Measurements from ENCODE around the gene SLC44A4. TPM values are rescaled to one million over a fixed set of nuclear protein-coding genes. Genes with fewer than 3 reads are reported as not detected.

The SLC44A4 gene
- total and polyA plus RNA-seq, 9 of the 15 experiments (the other 6 are each of a cell fraction or from before 2014, with no cell fraction given): 7.9 to 18.6 (median 11.2) TPM

GRCh38 chr6:31903957-31904356, 25.2 kb upstream of the SLC44A4 start (continued):
- no peak for TF ChIP-seq TAF1 (IDR thresholded peaks at IDR 0.05; ENCODE audit: control insufficient read depth, extremely low read depth, insufficient read depth, low read length, severe bottlenecking)
- no peak for TF ChIP-seq STAT6 (CRISPR knock-in tag; IDR thresholded peaks at IDR 0.05)
- no peak for TF ChIP-seq ZNF197 (CRISPR knock-in tag; IDR thresholded peaks at IDR 0.05; ENCODE audit: low read depth)
- no peak for TF ChIP-seq HNRNPUL1 (IDR thresholded peaks at IDR 0.05; ENCODE audit: low read length)
- no peak for TF ChIP-seq ZNF551 (CRISPR knock-in tag; IDR thresholded peaks at IDR 0.05)
- no peak for TF ChIP-seq ZNF263 (CRISPR knock-in tag; IDR thresholded peaks at IDR 0.05; ENCODE audit: borderline replicate concordance)
- TF ChIP-seq ZNF174 (CRISPR knock-in tag; IDR thresholded peaks at IDR 0.05): no peak
- no peak for TF ChIP-seq SMAD1 (IDR thresholded peaks at IDR 0.05; ENCODE audit: low read depth, low read length, partially characterized antibody)
- no peak for TF ChIP-seq ZNF146 (CRISPR knock-in tag; IDR thresholded peaks at IDR 0.05; ENCODE audit: unreplicated experiment)
- TF ChIP-seq MITF (IDR thresholded peaks at IDR 0.05): no peak
- TF ChIP-seq MECOM (CRISPR knock-in tag; IDR thresholded peaks at IDR 0.05): peak; percentile 75; the same call in 1 of the 2 replicates
- no peak for TF ChIP-seq POLR3G (IDR thresholded peaks at IDR 0.05; ENCODE audit: extremely low read depth, insufficient read length, insufficient replicate concordance)
- TF ChIP-seq GMEB1 (CRISPR knock-in tag; IDR thresholded peaks at IDR 0.05): no peak
- TF ChIP-seq ZNF518B (CRISPR knock-in tag; IDR thresholded peaks at IDR 0.05): no peak
- TF ChIP-seq ZNF583 (CRISPR knock-in tag; IDR thresholded peaks at IDR 0.05): no peak
- no peak for TF ChIP-seq ETV6 (IDR thresholded peaks at IDR 0.05; ENCODE audit: borderline replicate concordance in 1 of 2, low read depth in 2 of 2, low read length in 1 of 2)
- TF ChIP-seq ETV6 (CRISPR knock-in tag; IDR thresholded peaks at IDR 0.05; ENCODE audit: borderline replicate concordance): no peak
